Measurements from ENCODE around the gene CFAP70. TPM values are rescaled to one million over a fixed set of nuclear protein-coding genes. Genes with fewer than 3 reads are reported as not detected.
A peak's percentile ranks its signal among the peaks of the same experiment; 100 is the strongest.

Gene CFAP70
- total and polyA plus RNA-seq, 2 of the 8 experiments (the other 6 are each of a cell fraction or from before 2014, with no cell fraction given), result 0.21 to 0.30 TPM

- TF ChIP-seq GABPA (IDR thresholded peaks at IDR 0.05; ENCODE audit: borderline replicate concordance, insufficient read depth, low read length) (no peak), ASH2L (IDR thresholded peaks at IDR 0.05; ENCODE audit: low read length) (peak; percentile 92), POLR2A (IDR thresholded peaks at IDR 0.05; ENCODE audit: control extremely low read depth in 1 of 2, low read depth in 2 of 2, low read length in 2 of 2) (peak; percentile 97 to 100), POLR2AphosphoS5 (IDR thresholded peaks at IDR 0.05; ENCODE audit: low read depth, low read length) (peak; percentile 96), USF2 (IDR thresholded peaks at IDR 0.05; ENCODE audit: low read length) (no peak), TAF7 (optimal IDR thresholded peaks at IDR 0.05; ENCODE audit: borderline replicate concordance, low read depth, low read length) (peak; percentile 97), FOSL1 (IDR thresholded peaks at IDR 0.05; ENCODE audit: insufficient read depth, low read depth, low read length) (no peak)
- TF ChIP-seq, protein P1, sequence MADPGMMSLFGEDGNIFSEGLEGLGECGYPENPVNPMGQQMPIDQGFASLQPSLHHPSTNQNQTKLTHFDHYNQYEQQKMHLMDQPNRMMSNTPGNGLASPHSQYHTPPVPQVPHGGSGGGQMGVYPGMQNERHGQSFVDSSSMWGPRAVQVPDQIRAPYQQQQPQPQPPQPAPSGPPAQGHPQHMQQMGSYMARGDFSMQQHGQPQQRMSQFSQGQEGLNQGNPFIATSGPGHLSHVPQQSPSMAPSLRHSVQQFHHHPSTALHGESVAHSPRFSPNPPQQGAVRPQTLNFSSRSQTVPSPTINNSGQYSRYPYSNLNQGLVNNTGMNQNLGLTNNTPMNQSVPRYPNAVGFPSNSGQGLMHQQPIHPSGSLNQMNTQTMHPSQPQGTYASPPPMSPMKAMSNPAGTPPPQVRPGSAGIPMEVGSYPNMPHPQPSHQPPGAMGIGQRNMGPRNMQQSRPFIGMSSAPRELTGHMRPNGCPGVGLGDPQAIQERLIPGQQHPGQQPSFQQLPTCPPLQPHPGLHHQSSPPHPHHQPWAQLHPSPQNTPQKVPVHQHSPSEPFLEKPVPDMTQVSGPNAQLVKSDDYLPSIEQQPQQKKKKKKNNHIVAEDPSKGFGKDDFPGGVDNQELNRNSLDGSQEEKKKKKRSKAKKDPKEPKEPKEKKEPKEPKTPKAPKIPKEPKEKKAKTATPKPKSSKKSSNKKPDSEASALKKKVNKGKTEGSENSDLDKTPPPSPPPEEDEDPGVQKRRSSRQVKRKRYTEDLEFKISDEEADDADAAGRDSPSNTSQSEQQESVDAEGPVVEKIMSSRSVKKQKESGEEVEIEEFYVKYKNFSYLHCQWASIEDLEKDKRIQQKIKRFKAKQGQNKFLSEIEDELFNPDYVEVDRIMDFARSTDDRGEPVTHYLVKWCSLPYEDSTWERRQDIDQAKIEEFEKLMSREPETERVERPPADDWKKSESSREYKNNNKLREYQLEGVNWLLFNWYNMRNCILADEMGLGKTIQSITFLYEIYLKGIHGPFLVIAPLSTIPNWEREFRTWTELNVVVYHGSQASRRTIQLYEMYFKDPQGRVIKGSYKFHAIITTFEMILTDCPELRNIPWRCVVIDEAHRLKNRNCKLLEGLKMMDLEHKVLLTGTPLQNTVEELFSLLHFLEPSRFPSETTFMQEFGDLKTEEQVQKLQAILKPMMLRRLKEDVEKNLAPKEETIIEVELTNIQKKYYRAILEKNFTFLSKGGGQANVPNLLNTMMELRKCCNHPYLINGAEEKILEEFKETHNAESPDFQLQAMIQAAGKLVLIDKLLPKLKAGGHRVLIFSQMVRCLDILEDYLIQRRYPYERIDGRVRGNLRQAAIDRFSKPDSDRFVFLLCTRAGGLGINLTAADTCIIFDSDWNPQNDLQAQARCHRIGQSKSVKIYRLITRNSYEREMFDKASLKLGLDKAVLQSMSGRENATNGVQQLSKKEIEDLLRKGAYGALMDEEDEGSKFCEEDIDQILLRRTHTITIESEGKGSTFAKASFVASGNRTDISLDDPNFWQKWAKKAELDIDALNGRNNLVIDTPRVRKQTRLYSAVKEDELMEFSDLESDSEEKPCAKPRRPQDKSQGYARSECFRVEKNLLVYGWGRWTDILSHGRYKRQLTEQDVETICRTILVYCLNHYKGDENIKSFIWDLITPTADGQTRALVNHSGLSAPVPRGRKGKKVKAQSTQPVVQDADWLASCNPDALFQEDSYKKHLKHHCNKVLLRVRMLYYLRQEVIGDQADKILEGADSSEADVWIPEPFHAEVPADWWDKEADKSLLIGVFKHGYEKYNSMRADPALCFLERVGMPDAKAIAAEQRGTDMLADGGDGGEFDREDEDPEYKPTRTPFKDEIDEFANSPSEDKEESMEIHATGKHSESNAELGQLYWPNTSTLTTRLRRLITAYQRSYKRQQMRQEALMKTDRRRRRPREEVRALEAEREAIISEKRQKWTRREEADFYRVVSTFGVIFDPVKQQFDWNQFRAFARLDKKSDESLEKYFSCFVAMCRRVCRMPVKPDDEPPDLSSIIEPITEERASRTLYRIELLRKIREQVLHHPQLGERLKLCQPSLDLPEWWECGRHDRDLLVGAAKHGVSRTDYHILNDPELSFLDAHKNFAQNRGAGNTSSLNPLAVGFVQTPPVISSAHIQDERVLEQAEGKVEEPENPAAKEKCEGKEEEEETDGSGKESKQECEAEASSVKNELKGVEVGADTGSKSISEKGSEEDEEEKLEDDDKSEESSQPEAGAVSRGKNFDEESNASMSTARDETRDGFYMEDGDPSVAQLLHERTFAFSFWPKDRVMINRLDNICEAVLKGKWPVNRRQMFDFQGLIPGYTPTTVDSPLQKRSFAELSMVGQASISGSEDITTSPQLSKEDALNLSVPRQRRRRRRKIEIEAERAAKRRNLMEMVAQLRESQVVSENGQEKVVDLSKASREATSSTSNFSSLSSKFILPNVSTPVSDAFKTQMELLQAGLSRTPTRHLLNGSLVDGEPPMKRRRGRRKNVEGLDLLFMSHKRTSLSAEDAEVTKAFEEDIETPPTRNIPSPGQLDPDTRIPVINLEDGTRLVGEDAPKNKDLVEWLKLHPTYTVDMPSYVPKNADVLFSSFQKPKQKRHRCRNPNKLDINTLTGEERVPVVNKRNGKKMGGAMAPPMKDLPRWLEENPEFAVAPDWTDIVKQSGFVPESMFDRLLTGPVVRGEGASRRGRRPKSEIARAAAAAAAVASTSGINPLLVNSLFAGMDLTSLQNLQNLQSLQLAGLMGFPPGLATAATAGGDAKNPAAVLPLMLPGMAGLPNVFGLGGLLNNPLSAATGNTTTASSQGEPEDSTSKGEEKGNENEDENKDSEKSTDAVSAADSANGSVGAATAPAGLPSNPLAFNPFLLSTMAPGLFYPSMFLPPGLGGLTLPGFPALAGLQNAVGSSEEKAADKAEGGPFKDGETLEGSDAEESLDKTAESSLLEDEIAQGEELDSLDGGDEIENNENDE (IDR thresholded peaks at IDR 0.05; ENCODE audit: insufficient replicate concordance, low read length), result no peak
- TF ChIP-seq, protein P2, sequence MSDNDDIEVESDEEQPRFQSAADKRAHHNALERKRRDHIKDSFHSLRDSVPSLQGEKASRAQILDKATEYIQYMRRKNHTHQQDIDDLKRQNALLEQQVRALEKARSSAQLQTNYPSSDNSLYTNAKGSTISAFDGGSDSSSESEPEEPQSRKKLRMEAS (IDR thresholded peaks at IDR 0.05), result peak; percentile 69
These were observed 111.8 kb downstream of the CFAP70 start, which contains the start of gene DNAJC9 (continued) for GRCh38 chr10:73246646-73247508.
